ENCODE data around the gene GRK1.

Gene GRK1

GRCh38 chr13:113731192-113732175 lies 64.5 kb downstream of the GRK1 start:
- no peak for DNase-seq

GRCh38 chr13:113732176-113732960 lies 65.3 kb downstream of the GRK1 start:
- DNase-seq = no peak

- DNase-seq = no peak
These were observed 66.2 kb downstream of the GRK1 start for GRCh38 chr13:113732961-113733950.

- DNase-seq = no peak
These were observed 67.2 kb downstream of the GRK1 start for GRCh38 chr13:113734099-113734825.

- DNase-seq = no peak
These were observed 67.8 kb downstream of the GRK1 start for GRCh38 chr13:113734826-113735125.

- no peak for DNase-seq
These were observed 68.2 kb downstream of the GRK1 start for GRCh38 chr13:113735194-113735593.

GRCh38 chr13:113735750-113736149 lies 68.7 kb downstream of the GRK1 start:
- DNase-seq = no peak

GRCh38 chr13:113736258-113736731 lies 69.3 kb downstream of the GRK1 start:
- DNase-seq = no peak

GRCh38 chr13:113737803-113738202 lies 70.8 kb downstream of the GRK1 start:
- no peak for DNase-seq

GRCh38 chr13:113739527-113740285 lies 72.7 kb downstream of the GRK1 start:
- no peak for DNase-seq

GRCh38 chr13:113740286-113740556 lies 73.2 kb downstream of the GRK1 start:
- DNase-seq = no peak

- DNase-seq = no peak
These were observed 73.6 kb downstream of the GRK1 start for GRCh38 chr13:113740661-113741060.

GRCh38 chr13:113741191-113741668 lies 74.2 kb downstream of the GRK1 start:
- DNase-seq = no peak

- no peak for DNase-seq
These were observed 75.0 kb downstream of the GRK1 start for GRCh38 chr13:113742000-113742441.

- no peak for DNase-seq
These were observed 75.6 kb downstream of the GRK1 start for GRCh38 chr13:113742445-113743120.

GRCh38 chr13:113743366-113744195 lies 76.6 kb downstream of the GRK1 start:
- no peak for DNase-seq

- DNase-seq = no peak
These were observed 77.4 kb downstream of the GRK1 start for GRCh38 chr13:113744197-113745000.

GRCh38 chr13:113745059-113745458 lies 78.0 kb downstream of the GRK1 start:
- DNase-seq = no peak

Data from NCI-H2227 treated with DMSO at 0.1 percent for 48 hours (cell line).